Osteocyte (in vitro differentiated cells): ENCODE measurements around the gene PTPRF. TPM values are rescaled to one million over a fixed set of nuclear protein-coding genes. Genes with fewer than 3 reads are reported as not detected.

ENCODE experiments used
- DNase-seq: peaks from one replicate; pipeline ENCODE4 v3.0.0; 2021; ENCODE audit warnings: mixed read lengths; ENCODE audit not compliant: unreplicated experiment; ENCODE audit errors: extremely low spot score
- H3K27ac Mint-ChIP-seq: one replicate; pipeline ENCODE4 v1.8.0; 2021; ENCODE audit warnings: mild to moderate bottlenecking, mixed read lengths; ENCODE audit not compliant: unreplicated experiment
- H3K27me3 Mint-ChIP-seq: one replicate; pipeline ENCODE4 v1.8.0; 2021; ENCODE audit warnings: mixed read lengths; ENCODE audit not compliant: unreplicated experiment
- H3K36me3 Mint-ChIP-seq: one replicate; pipeline ENCODE4 v1.8.0; 2021; ENCODE audit warnings: mixed read lengths; ENCODE audit not compliant: unreplicated experiment
- H3K4me1 Mint-ChIP-seq: one replicate; pipeline ENCODE4 v1.8.0; 2021; ENCODE audit warnings: mixed read lengths; ENCODE audit not compliant: unreplicated experiment
- H3K4me3 Mint-ChIP-seq: one replicate; pipeline ENCODE4 v1.8.0; 2021; ENCODE audit warnings: mild to moderate bottlenecking, moderate library complexity, mixed read lengths; ENCODE audit not compliant: unreplicated experiment
- H3K9me3 Mint-ChIP-seq: one replicate; pipeline ENCODE4 v1.8.0; 2021; ENCODE audit warnings: mixed read lengths; ENCODE audit not compliant: unreplicated experiment
- total RNA-seq: library from RNA; stranded (reverse); gene quantifications from 2 replicates; pipeline ENCODE4 v1.2.1, GENCODE V29; 2021
- TF ChIP-seq, protein P1 (sequence below): fragments of 200-600 bp; sonication (generic); IDR thresholded peaks from 2 replicates; pipeline ENCODE4 v1.5.0; 2021; ENCODE audit warnings: antibody characterized with exemption, mild to moderate bottlenecking, moderate library complexity

PTPRF gene
- total RNA-seq, 1 donor from 2014 or later = 37.3 TPM

DNA sequence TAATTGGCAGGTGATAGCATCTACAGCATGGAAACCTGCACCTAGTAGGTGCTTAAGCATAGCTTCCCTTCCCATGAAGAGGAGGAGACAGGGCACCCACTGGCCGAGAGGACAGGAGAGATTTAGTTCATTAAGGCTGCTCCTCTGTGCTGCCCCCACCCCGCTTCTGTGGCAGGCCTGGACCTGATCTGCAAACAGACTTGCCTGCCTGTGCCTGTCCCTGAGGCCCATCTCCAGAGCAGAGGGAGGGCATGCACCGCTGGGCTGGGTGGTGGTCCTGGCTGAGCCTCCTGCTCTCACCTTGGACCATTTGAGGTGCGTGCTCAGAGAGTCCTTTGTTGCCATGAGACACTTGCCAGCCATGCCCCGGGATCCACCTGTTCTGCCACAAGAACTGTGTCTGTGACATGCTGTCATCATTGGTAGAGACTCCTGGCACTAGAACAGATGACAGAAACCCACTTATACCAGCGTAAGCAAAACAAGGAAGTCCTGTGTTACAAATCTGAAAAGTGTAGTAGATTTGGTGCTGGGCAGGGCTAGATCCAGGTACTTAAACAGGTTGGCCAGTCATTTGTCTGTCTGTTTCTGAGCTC lies 55.6 kb downstream of the PTPRF start:
- Mint-ChIP-seq H3K36me3 (peaks cover 2% of the 10 kb centered on the region), H3K27ac (no peak overlapping the region), H3K9me3 (no peaks in the 10 kb centered on the region), H3K4me3 (no peak overlapping the region), H3K27me3 (no peaks in the 10 kb centered on the region), H3K4me1 (peaks cover 16% of the 10 kb centered on the region)
- TF ChIP-seq, protein P1, sequence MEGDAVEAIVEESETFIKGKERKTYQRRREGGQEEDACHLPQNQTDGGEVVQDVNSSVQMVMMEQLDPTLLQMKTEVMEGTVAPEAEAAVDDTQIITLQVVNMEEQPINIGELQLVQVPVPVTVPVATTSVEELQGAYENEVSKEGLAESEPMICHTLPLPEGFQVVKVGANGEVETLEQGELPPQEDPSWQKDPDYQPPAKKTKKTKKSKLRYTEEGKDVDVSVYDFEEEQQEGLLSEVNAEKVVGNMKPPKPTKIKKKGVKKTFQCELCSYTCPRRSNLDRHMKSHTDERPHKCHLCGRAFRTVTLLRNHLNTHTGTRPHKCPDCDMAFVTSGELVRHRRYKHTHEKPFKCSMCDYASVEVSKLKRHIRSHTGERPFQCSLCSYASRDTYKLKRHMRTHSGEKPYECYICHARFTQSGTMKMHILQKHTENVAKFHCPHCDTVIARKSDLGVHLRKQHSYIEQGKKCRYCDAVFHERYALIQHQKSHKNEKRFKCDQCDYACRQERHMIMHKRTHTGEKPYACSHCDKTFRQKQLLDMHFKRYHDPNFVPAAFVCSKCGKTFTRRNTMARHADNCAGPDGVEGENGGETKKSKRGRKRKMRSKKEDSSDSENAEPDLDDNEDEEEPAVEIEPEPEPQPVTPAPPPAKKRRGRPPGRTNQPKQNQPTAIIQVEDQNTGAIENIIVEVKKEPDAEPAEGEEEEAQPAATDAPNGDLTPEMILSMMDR = no peak
- no peak for DNase-seq

DNA sequence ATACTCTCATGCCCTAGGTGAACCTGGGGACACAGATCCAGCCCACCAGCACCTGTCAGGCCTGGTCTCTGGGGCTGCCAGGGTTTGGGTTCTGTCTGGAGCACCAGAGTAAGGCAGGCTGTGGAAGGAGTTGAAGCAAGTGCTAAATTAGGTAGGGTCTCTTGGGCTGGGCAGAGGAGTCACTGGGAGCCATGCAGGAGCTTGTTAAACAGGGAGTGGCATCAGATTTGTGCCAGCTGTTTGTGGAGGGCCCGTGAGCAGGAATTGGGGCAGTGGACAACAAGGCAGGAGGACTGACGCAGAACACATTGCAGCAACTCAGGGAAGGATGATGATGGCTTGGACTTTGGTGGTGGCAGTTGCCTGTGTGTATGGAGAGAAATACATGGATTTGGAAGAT lies 56.3 kb downstream of the PTPRF start:
- no peak for DNase-seq
- Mint-ChIP-seq H3K27ac (no peak overlapping the region), H3K4me3 (no peak overlapping the region), H3K4me1 (peaks cover 14% of the 10 kb centered on the region), H3K36me3 (peaks cover 2% of the 10 kb centered on the region), H3K27me3 (no peaks in the 10 kb centered on the region), H3K9me3 (no peaks in the 10 kb centered on the region)
- TF ChIP-seq, protein P1 = no peak

DNA sequence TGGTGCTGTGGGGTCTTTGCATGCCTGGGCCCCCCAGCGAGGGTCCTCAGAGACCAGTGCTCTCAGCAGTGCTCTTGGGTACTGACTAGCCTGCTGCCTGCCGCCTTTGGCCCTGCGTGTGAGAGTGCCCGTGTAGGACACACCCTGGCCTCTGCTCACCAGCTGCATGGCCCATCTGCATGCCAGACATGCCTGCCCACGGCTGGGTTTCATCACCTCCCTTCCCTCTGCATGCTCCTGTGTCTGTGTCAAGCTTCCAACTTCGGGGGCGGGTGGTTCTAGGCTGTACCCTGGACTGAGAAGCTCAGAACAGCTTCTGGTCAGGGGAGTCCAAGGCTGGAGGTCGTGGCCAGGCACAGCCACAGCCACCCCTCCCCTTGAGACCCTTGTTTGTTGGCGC lies 56.9 kb downstream of the PTPRF start:
- Mint-ChIP-seq H3K27ac (no peak overlapping the region), H3K9me3 (no peaks in the 10 kb centered on the region), H3K4me1 (peaks cover 10% of the 10 kb centered on the region), H3K27me3 (no peaks in the 10 kb centered on the region), H3K36me3 (peaks cover 2% of the 10 kb centered on the region), H3K4me3 (no peak overlapping the region)
- no peak for DNase-seq
- TF ChIP-seq, protein P1 = no peak

DNA sequence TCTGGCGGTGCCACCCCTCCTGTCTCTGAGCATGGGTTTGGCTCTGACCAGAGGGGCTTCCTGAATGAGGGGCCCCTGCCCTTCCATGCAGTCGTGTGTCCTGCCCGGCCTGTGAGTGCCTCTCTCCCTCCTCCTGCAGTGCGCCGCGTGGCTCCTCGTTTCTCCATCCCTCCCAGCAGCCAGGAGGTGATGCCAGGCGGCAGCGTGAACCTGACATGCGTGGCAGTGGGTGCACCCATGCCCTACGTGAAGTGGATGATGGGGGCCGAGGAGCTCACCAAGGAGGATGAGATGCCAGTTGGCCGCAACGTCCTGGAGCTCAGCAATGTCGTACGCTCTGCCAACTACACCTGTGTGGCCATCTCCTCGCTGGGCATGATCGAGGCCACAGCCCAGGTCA lies 57.9 kb downstream of the PTPRF start:
- no peak overlapping the region for H3K4me3 Mint-ChIP-seq
- TF ChIP-seq, protein P1 = no peak
- no peak for DNase-seq
- no peaks in the 10 kb centered on the region for H3K27me3 Mint-ChIP-seq
- H3K36me3 Mint-ChIP-seq = peaks cover 7% of the 10 kb centered on the region
- no peaks in the 10 kb centered on the region for H3K9me3 Mint-ChIP-seq
- H3K4me1 Mint-ChIP-seq = peaks cover 9% of the 10 kb centered on the region
- no peak overlapping the region for H3K27ac Mint-ChIP-seq

DNA sequence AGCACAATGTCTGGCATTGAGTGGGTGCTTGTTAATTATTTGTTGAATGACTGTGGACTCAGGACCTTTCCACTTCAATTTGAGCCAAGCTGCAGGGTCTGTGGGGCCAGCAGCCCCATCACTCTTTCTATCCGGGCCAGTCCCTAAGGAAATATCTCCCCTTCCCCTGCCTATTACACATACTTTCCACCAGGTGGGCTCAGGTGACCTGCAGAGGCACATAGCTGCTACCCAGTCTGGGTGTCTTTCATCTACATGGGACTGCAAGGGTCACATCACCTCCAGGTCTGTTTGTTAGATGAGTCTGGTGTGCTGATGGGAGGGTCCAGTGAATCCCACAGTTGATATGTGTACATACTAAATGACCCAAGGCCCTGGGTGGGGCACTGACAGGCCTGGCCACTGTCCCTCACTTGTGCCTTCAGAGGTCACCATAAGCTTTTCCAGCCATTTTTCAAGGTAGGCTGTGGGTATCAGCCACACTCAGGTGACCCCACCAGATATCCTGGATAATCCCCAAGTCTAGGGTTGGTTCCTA lies 59.8 kb downstream of the PTPRF start:
- no peak overlapping the region for H3K4me3 Mint-ChIP-seq
- no peaks in the 10 kb centered on the region for H3K9me3 Mint-ChIP-seq
- DNase-seq = no peak
- H3K36me3 Mint-ChIP-seq = peaks cover 7% of the 10 kb centered on the region
- H3K27me3 Mint-ChIP-seq = no peaks in the 10 kb centered on the region
- TF ChIP-seq, protein P1 = no peak
- H3K4me1 Mint-ChIP-seq = peaks cover 9% of the 10 kb centered on the region
- H3K27ac Mint-ChIP-seq = no peak overlapping the region
